Measurements from ENCODE around the gene DVL2.
A peak's percentile ranks its signal among the peaks of the same experiment; 100 is the strongest.

- TF ChIP-seq CTCF (IDR thresholded peaks at IDR 0.05) (no peak), POLR2A (IDR thresholded peaks at IDR 0.05) (peak in 1 of 2 donors; percentile 56)
Measured at GRCh38 chr17:7204828-7205461, 29.4 kb downstream of the DVL2 start.
